Measurements from ENCODE around the gene COL5A2. TPM values are rescaled to one million over a fixed set of nuclear protein-coding genes. Genes with fewer than 3 reads are reported as not detected.

The COL5A2 gene
- total and polyA plus RNA-seq, 2 donors (not counting 3 experiments of a cell fraction or from before 2014, with no cell fraction given) = 47.4 to 123 TPM

DNA sequence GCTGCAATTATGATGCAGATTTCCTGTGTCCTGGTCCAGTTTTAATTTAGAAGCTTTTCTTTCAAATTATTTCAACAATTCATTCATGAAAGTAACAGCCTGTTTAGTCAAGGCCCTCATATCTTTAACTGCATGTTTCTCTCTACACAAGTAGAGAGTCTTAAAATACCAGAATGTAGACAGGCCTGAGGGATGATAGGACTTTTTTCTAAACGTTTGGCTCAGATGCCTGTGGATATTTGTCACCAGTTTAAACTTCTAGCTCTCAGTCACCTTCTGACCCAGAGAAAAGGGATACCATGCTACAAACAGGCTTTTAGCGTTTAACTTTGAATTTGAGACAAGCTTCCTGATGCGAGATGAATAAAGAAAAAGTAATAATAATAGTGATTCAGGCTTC lies 15.7 kb downstream of the COL5A2 start:
- POLR2A ChIA-PET = interaction anchor here (0.7 kb wide), 1 partner anchor 14 kb away, joined by 3 read pairs; no protein-coding TSS in a partner anchor
- BruUV-seq (replicated peaks) = no TSS peak
- peak; percentile 44 for DNase-seq (ENCODE audit: low read depth, low spot score)
- peaks cover 4% of the 10 kb centered on the region for H4K20me1 ChIP-seq (replicated peaks; ENCODE audit: control insufficient read depth, extremely low read depth, insufficient read depth, low read length)
- intact Hi-C loops (cut with micrococcal nuclease) (no loop called here), dilution Hi-C loops (cut with MboI; ENCODE audit: extremely low pct_ligation_motif_present, low sequenced_read_pairs) (no loop called here)
- peaks cover 26% of the 10 kb centered on the region for H3K79me2 ChIP-seq (ENCODE audit: control insufficient read depth, insufficient read depth, low read length)
- no peak overlapping the region for H3K4me3 ChIP-seq (replicated peaks in 1 of 3; ENCODE audit: insufficient read depth in 1 of 3, low read depth in 1 of 3, low read length in 3 of 3)
- no peaks in the 10 kb centered on the region for H3K9me3 ChIP-seq (replicated peaks; ENCODE audit: control insufficient read depth, insufficient read depth, low read length)
- H3K4me2 ChIP-seq (ENCODE audit: insufficient read depth, low read length) = peak overlapping the region; percentile 16
- H3K9ac ChIP-seq (replicated peaks; ENCODE audit: extremely low read depth, insufficient read depth, low read length) = no peak overlapping the region
- no peaks in the 10 kb centered on the region for H3K9me1 ChIP-seq (replicated peaks; ENCODE audit: control insufficient read depth, extremely low read depth, insufficient read depth, low read length)
- no peaks in the 10 kb centered on the region for H3K27me3 ChIP-seq (ENCODE audit: control insufficient read depth in 2 of 2, insufficient read depth in 2 of 2, low read length in 2 of 2)
- no peaks in the 10 kb centered on the region for H3K36me3 ChIP-seq (ENCODE audit: control insufficient read depth in 2 of 2, extremely low read depth in 1 of 2, insufficient read depth in 2 of 2, low read length in 2 of 2)
- CTCF ChIA-PET = interaction anchor here (1.1 to 2.3 kb wide), 7 partner anchors 8 to 124 kb away, joined by 3 to 14 read pairs (median 12); no protein-coding TSS in a partner anchor
- peaks cover 14% of the 10 kb centered on the region for H3K4me1 ChIP-seq (ENCODE audit: control insufficient read depth, extremely low read depth, insufficient read depth, low read length)
- peak; percentile 64 for FAIRE-seq
- peak overlapping the region; percentile 3 for H2AFZ ChIP-seq (ENCODE audit: low read depth, low read length)
- H3K27ac ChIP-seq (ENCODE audit: insufficient read depth, low read depth, low read length) = no peak overlapping the region
- TF ChIP-seq, protein P1, sequence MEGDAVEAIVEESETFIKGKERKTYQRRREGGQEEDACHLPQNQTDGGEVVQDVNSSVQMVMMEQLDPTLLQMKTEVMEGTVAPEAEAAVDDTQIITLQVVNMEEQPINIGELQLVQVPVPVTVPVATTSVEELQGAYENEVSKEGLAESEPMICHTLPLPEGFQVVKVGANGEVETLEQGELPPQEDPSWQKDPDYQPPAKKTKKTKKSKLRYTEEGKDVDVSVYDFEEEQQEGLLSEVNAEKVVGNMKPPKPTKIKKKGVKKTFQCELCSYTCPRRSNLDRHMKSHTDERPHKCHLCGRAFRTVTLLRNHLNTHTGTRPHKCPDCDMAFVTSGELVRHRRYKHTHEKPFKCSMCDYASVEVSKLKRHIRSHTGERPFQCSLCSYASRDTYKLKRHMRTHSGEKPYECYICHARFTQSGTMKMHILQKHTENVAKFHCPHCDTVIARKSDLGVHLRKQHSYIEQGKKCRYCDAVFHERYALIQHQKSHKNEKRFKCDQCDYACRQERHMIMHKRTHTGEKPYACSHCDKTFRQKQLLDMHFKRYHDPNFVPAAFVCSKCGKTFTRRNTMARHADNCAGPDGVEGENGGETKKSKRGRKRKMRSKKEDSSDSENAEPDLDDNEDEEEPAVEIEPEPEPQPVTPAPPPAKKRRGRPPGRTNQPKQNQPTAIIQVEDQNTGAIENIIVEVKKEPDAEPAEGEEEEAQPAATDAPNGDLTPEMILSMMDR (IDR thresholded peaks at IDR 0.05; ENCODE audit: extremely low read depth in 1 of 2, insufficient read depth in 1 of 2, low read depth in 1 of 2, low read length in 2 of 2) = no peak
- TF ChIP-seq MYC (IDR thresholded peaks at IDR 0.05; ENCODE audit: low read depth, low read length) (no peak), MAX (IDR thresholded peaks at IDR 0.05; ENCODE audit: insufficient read depth, insufficient read length) (no peak), POLR2AphosphoS5 (IDR thresholded peaks at IDR 0.05; ENCODE audit: insufficient read depth, low read depth, low read length) (no peak), JUN (IDR thresholded peaks at IDR 0.05; ENCODE audit: borderline replicate concordance, insufficient read depth, insufficient read length, low read depth) (no peak), EZH2 (IDR thresholded peaks at IDR 0.05; ENCODE audit: borderline replicate concordance, low read depth, low read length, severe bottlenecking) (no peak), FOS (IDR thresholded peaks at IDR 0.05; ENCODE audit: borderline replicate concordance, insufficient read depth, low read length) (no peak), GATA2 (IDR thresholded peaks at IDR 0.05; ENCODE audit: insufficient read depth, insufficient read length, low read depth, low read length) (no peak), POLR2A (IDR thresholded peaks at IDR 0.05; ENCODE audit: low read depth, low read length) (no peak)

Measured in endothelial cell of umbilical vein (primary cell).